Stomach smooth muscle (tissue), 2 donors: ENCODE data around the gene DAAM1.

ENCODE experiments used
- H3K27ac ChIP-seq: one replicate; pipeline ENCODE4 v1.7.0; 2013; ENCODE audit warnings: mild to moderate bottlenecking, low read length, inconsistent platforms
- H3K27me3 ChIP-seq, 2 donors: one replicate each; pipeline ENCODE4 v1.7.0; 2013; ENCODE audit warnings: low read length in 2 of 2; ENCODE audit not compliant: insufficient read depth in 2 of 2, control insufficient read depth in 1 of 2
- H3K36me3 ChIP-seq, 2 donors: one replicate each; pipeline ENCODE4 v1.7.0; 2013; ENCODE audit warnings: low read length in 2 of 2; ENCODE audit not compliant: control insufficient read depth in 2 of 2, insufficient read depth in 2 of 2
- H3K4me1 ChIP-seq: one replicate; pipeline ENCODE4 v1.7.0; 2013; ENCODE audit warnings: low read length; ENCODE audit not compliant: control insufficient read depth, insufficient read depth
- H3K4me3 ChIP-seq, 2 donors: one replicate each; pipeline ENCODE4 v1.7.0; 2013; ENCODE audit warnings: low read length in 2 of 2
- H3K9ac ChIP-seq, 2 donors: one replicate each; pipeline ENCODE4 v1.7.0; 2013; ENCODE audit warnings: low read length in 2 of 2, mild to moderate bottlenecking in 1 of 2
- H3K9me3 ChIP-seq, 2 donors: one replicate each; pipeline ENCODE4 v1.7.0; 2013; ENCODE audit warnings: low read length in 2 of 2; ENCODE audit not compliant: control insufficient read depth in 2 of 2
- donor health status: healthy.
- donor health status: Pancreatic carcinoma.

The DAAM1 gene

DNA sequence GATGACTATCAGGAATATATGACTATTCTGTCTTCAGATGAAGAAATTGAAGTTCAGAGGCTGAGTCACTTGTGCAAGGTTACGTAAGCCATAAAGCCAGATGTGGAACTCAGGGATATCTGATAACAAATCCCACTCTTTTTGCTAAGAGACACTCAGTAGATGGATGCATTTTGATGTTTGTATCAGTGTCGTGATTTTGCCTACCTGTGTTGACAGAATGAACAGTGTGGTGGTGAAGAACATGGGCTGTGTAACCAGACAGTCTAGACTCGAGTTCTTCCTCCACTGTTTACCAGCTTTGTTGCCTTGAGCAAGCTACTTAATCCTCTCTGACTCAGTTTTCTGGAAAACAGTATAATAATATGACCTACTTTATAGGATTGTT is 93.9 kb downstream of the DAAM1 start:
- H3K9me3 ChIP-seq: no peaks in the 10 kb centered on the region
- no peak overlapping the region for H3K9ac ChIP-seq
- H3K27ac ChIP-seq: no peak overlapping the region
- no peak overlapping the region for H3K4me3 ChIP-seq
- H3K27me3 ChIP-seq: no peaks in the 10 kb centered on the region
- H3K4me1 ChIP-seq: no peaks in the 10 kb centered on the region
- H3K36me3 ChIP-seq: no peaks in the 10 kb centered on the region

GRCh38 chr14:59283361-59283760 is 94.9 kb downstream of the DAAM1 start:
- no peaks in the 10 kb centered on the region for H3K4me1 ChIP-seq
- no peak overlapping the region for H3K27ac ChIP-seq
- H3K9me3 ChIP-seq: no peaks in the 10 kb centered on the region

GRCh38 chr14:59284059-59284458 is 95.6 kb downstream of the DAAM1 start:
- no peaks in the 10 kb centered on the region for H3K4me1 ChIP-seq
- H3K4me3 ChIP-seq: no peak overlapping the region
- H3K27ac ChIP-seq: no peak overlapping the region
- H3K36me3 ChIP-seq: no peaks in the 10 kb centered on the region
- no peaks in the 10 kb centered on the region for H3K9me3 ChIP-seq
- H3K27me3 ChIP-seq: no peaks in the 10 kb centered on the region
- no peak overlapping the region for H3K9ac ChIP-seq

More at GRCh38 chr14:59283361-59283760, 94.9 kb downstream of the DAAM1 start:
- H3K36me3 ChIP-seq: no peaks in the 10 kb centered on the region
- H3K27me3 ChIP-seq: no peaks in the 10 kb centered on the region
- H3K4me3 ChIP-seq: no peak overlapping the region
- no peak overlapping the region for H3K9ac ChIP-seq

DNA sequence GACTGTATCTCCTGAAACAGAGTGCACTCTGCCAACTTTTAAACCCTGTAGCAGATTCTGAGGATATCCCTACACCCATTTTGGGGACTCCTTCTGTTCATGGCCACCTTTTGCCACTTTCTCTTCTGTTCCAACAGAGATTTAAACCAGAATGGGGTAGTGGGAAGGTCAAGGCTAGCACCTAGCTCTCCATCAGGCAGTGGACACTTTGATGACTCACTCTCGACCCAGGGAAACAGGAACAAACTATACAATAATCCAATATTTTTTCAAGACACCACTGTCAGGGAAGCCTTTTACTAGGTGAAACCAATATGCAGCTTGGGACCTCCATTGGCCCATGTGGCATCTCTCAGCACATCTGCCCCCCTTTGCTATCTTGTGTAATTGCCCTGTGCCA is 103.6 kb downstream of the DAAM1 start:
- Histone ChIP-seq H3K36me3 (peaks cover 11 to 12% of the 10 kb centered on the region in 2 donors), H3K4me3 (no peak overlapping the region), H3K9ac (no peak overlapping the region), H3K27ac (peak overlapping the region; percentile 24), H3K4me1 (peaks cover 27% of the 10 kb centered on the region), H3K9me3 (no peaks in the 10 kb centered on the region), H3K27me3 (no peaks in the 10 kb centered on the region)

DNA sequence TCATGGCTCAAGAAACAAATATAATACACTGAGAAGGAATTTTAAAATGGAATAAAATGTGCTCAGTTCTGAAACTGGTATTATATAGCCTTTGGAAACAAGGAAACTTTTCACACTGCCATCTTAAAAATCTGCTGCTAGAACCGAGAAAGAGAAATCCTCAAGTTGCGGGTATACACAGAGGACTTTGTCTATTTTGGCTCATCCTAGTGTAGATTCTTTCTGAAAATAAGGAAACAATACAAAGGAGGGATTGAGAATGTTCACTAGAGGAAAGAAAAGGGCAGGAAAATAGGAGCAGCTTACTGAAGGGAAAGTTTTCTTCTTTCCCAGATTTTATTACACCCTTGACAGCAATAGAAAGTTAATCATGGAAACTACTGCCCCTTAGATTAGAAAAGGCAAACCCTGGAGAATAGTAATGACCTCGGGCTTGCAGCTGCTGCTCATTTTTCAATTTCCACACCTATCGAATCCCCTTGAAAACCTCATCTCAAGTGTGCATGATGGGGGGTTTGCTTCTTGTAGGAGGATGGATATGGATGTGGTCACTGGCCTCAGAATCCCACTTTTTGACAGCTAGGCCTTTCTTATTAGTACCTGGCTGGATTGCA is 104.6 kb downstream of the DAAM1 start:
- Histone ChIP-seq H3K27ac (peak overlapping the region; percentile 80), H3K4me3 (no peak overlapping the region), H3K4me1 (peaks cover 28% of the 10 kb centered on the region)

DNA sequence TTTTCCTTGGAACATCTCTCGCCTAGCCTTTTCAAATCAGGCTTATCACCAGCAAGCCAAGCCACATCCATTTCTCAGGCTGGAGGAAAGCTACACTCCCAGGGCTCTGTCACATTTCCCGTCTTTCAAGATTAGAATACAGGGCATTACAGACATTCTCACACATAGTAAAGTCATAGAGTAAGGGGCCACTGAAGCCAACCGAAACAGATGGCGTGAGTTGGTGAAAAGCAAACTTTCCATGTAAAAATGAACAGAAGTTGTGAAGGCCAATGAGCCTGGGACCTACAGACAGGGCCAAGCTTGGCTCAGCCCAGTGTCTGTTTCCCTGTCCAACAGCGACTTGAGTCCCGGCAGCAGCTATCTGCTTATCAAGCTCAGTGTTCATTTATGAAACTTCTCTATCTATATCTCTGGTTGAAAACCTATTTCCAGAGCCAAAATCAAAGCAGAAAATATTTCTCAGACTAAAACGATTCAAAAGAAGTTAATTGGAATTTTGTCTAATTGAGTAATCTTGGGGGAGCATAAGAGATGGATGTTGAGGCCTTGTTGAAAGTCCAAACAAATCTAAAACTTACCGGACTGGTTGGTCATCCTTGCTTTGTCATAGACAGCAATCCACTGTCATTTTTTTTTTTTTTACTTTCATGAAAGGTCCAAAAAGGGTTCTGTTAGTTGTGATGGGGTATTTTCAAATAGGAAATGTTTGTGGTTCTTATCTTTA is 105.6 kb downstream of the DAAM1 start:
- Histone ChIP-seq H3K27ac (peak overlapping the region; percentile 80), H3K4me3 (no peak overlapping the region), H3K36me3 (peaks cover 11 to 12% of the 10 kb centered on the region in 2 donors), H3K27me3 (no peaks in the 10 kb centered on the region), H3K4me1 (peaks cover 28% of the 10 kb centered on the region), H3K9me3 (no peaks in the 10 kb centered on the region), H3K9ac (peak overlapping the region in 1 of 2 donors; percentile 36)

More for the DNA sequence above, 104.6 kb downstream of the DAAM1 start:
- H3K9ac ChIP-seq: no peak overlapping the region
- no peaks in the 10 kb centered on the region for H3K9me3 ChIP-seq
- no peaks in the 10 kb centered on the region for H3K27me3 ChIP-seq
- peaks cover 11 to 12% of the 10 kb centered on the region in 2 donors for H3K36me3 ChIP-seq

DNA sequence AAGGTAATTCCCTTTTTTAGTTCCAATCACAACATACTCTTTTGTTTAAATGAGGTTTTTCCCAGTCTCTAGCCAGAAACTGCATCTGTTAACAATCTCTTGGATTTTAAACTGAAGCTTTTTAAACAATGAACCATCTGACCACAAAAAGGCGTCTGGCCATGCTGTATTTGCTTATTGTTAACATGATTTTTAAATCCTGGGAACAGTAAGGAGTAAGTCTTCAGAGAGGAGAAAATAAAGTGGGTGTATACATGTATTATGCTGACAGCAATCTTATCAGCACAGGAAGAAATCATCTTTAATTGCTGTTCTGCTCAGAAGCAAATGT is 106.2 kb downstream of the DAAM1 start:
- Histone ChIP-seq H3K4me3 (no peak overlapping the region), H3K4me1 (peaks cover 28% of the 10 kb centered on the region)

GRCh38 chr14:59295951-59296350 is 107.5 kb downstream of the DAAM1 start:
- Histone ChIP-seq H3K27me3 (no peaks in the 10 kb centered on the region), H3K27ac (peak overlapping the region; percentile 80), H3K9ac (no peak overlapping the region), H3K4me1 (peaks cover 28% of the 10 kb centered on the region), H3K9me3 (no peaks in the 10 kb centered on the region), H3K4me3 (no peak overlapping the region), H3K36me3 (peaks cover 11 to 12% of the 10 kb centered on the region in 2 donors)

More for the DNA sequence above, 106.2 kb downstream of the DAAM1 start:
- Histone ChIP-seq H3K27ac (peak overlapping the region; percentile 80), H3K9ac (peak overlapping the region in 1 of 2 donors; percentile 36), H3K36me3 (peaks cover 11 to 12% of the 10 kb centered on the region in 2 donors), H3K9me3 (no peaks in the 10 kb centered on the region), H3K27me3 (no peaks in the 10 kb centered on the region)

- Histone ChIP-seq H3K4me3 (no peak overlapping the region), H3K36me3 (peaks cover 8 to 9% of the 10 kb centered on the region in 2 donors), H3K4me1 (peaks cover 28% of the 10 kb centered on the region), H3K9me3 (no peaks in the 10 kb centered on the region), H3K27me3 (no peaks in the 10 kb centered on the region), H3K9ac (no peak overlapping the region), H3K27ac (peak overlapping the region; percentile 80)
Observed at GRCh38 chr14:59296508-59296907, 108.0 kb downstream of the DAAM1 start.

- H3K4me3 ChIP-seq: no peak overlapping the region
- no peaks in the 10 kb centered on the region for H3K9me3 ChIP-seq
- H3K27ac ChIP-seq: peak overlapping the region; percentile 80
- H3K36me3 ChIP-seq: peaks cover under 1 to 1% of the 10 kb centered on the region in 2 donors
- no peaks in the 10 kb centered on the region for H3K27me3 ChIP-seq
- no peak overlapping the region for H3K9ac ChIP-seq
- peaks cover 28% of the 10 kb centered on the region for H3K4me1 ChIP-seq
Observed at GRCh38 chr14:59297071-59297776, 108.8 kb downstream of the DAAM1 start.
